ENCODE data around the gene TCF7.
"Not testable (repeated sequence)": the region's sequence is repeated elsewhere in the genome, so short reads cannot be mapped to it uniquely, and the experiment has no call there.

The TCF7 gene

GRCh38 chr5:134151723-134152122 lies 37.2 kb downstream of the TCF7 start:
- Histone ChIP-seq H2AK5ac (ENCODE audit: low read length) (no peak overlapping the region), H3K4me1 (ENCODE audit: control insufficient read depth, low read depth, low read length) (no peaks in the 10 kb centered on the region), H3K4ac (ENCODE audit: low read depth, low read length) (no peak overlapping the region), H3K79me1 (ENCODE audit: low read length) (peaks cover 12% of the 10 kb centered on the region), H3K4me2 (ENCODE audit: low read length) (no peak overlapping the region), H3K23ac (ENCODE audit: low read length) (peak overlapping the region; percentile 4), H2BK15ac (replicated peaks; ENCODE audit: low read depth) (no peak overlapping the region), H3K9ac (ENCODE audit: low read length) (no peak overlapping the region), H2BK5ac (ENCODE audit: low read length) (no peak overlapping the region), H3K4me3 (ENCODE audit: low read length) (no peak overlapping the region), H3K79me2 (ENCODE audit: control insufficient read depth, insufficient read depth, low read length) (peaks cover 1% of the 10 kb centered on the region), H3K27me3 (ENCODE audit: insufficient read depth, low read length, poor library complexity) (no peaks in the 10 kb centered on the region), H3K18ac (ENCODE audit: low read length) (no peak overlapping the region), H2BK120ac (ENCODE audit: low read depth, low read length) (no peak overlapping the region), H4K5ac (ENCODE audit: low read length) (no peak overlapping the region), H3K56ac (ENCODE audit: low read length) (no peak overlapping the region), H3K36me3 (ENCODE audit: control insufficient read depth, insufficient read depth, low read length) (peaks cover 9% of the 10 kb centered on the region), H3K27ac (ENCODE audit: low read depth, low read length) (no peak overlapping the region), H4K8ac (ENCODE audit: low read depth, low read length) (no peak overlapping the region)
- DNase-seq = no peak
- no CpG with 5 or more reads among the region's 3 CpGs for WGBS (ENCODE audit: extremely low coverage, insufficient coverage, low lambda C conversion rate)

- not testable (repeated sequence) for H3K4me1 ChIP-seq (ENCODE audit: control insufficient read depth, low read depth, low read length); H3K4me2 ChIP-seq (ENCODE audit: low read length); H2BK15ac ChIP-seq (replicated peaks; ENCODE audit: low read depth); H3K4me3 ChIP-seq (ENCODE audit: low read length); H2AK5ac ChIP-seq (ENCODE audit: low read length); H3K23ac ChIP-seq (ENCODE audit: low read length); H3K36me3 ChIP-seq (ENCODE audit: control insufficient read depth, insufficient read depth, low read length); H3K27me3 ChIP-seq (ENCODE audit: insufficient read depth, low read length, poor library complexity); H4K8ac ChIP-seq (ENCODE audit: low read depth, low read length); H3K79me2 ChIP-seq (ENCODE audit: control insufficient read depth, insufficient read depth, low read length); H3K4ac ChIP-seq (ENCODE audit: low read depth, low read length); H3K18ac ChIP-seq (ENCODE audit: low read length); DNase-seq; H3K9ac ChIP-seq (ENCODE audit: low read length); H2BK120ac ChIP-seq (ENCODE audit: low read depth, low read length); H2BK5ac ChIP-seq (ENCODE audit: low read length); H3K27ac ChIP-seq (ENCODE audit: low read depth, low read length); H4K5ac ChIP-seq (ENCODE audit: low read length); H3K56ac ChIP-seq (ENCODE audit: low read length)
- no CpG with 5 or more reads among the region's 15 CpGs for WGBS (ENCODE audit: extremely low coverage, insufficient coverage, low lambda C conversion rate)
- peaks cover 12% of the 10 kb centered on the region for H3K79me1 ChIP-seq (ENCODE audit: low read length)
Observed at GRCh38 chr5:134152173-134152832, 37.8 kb downstream of the TCF7 start.

- no peak for DNase-seq
- Histone ChIP-seq H2BK5ac (ENCODE audit: low read length) (no peak overlapping the region), H2AK5ac (ENCODE audit: low read length) (no peak overlapping the region), H4K5ac (ENCODE audit: low read length) (no peak overlapping the region), H3K4ac (ENCODE audit: low read depth, low read length) (no peak overlapping the region), H3K23ac (ENCODE audit: low read length) (no peak overlapping the region), H3K36me3 (ENCODE audit: control insufficient read depth, insufficient read depth, low read length) (peaks cover 7% of the 10 kb centered on the region), H3K9ac (ENCODE audit: low read length) (no peak overlapping the region), H3K4me1 (ENCODE audit: control insufficient read depth, low read depth, low read length) (no peaks in the 10 kb centered on the region), H3K56ac (ENCODE audit: low read length) (no peak overlapping the region), H3K79me1 (ENCODE audit: low read length) (peaks cover 12% of the 10 kb centered on the region), H3K4me2 (ENCODE audit: low read length) (no peak overlapping the region), H3K79me2 (ENCODE audit: control insufficient read depth, insufficient read depth, low read length) (peaks cover 1% of the 10 kb centered on the region), H3K27me3 (ENCODE audit: insufficient read depth, low read length, poor library complexity) (no peaks in the 10 kb centered on the region), H3K27ac (ENCODE audit: low read depth, low read length) (no peak overlapping the region), H4K8ac (ENCODE audit: low read depth, low read length) (no peak overlapping the region), H2BK15ac (replicated peaks; ENCODE audit: low read depth) (no peak overlapping the region), H3K4me3 (ENCODE audit: low read length) (no peak overlapping the region), H3K18ac (ENCODE audit: low read length) (no peak overlapping the region), H2BK120ac (ENCODE audit: low read depth, low read length) (no peak overlapping the region)
- WGBS (ENCODE audit: extremely low coverage, insufficient coverage, low lambda C conversion rate) = no CpG with 5 or more reads among the region's 3 CpGs
Observed at GRCh38 chr5:134153241-134153640, 38.8 kb downstream of the TCF7 start.

- Histone ChIP-seq H2AK5ac (ENCODE audit: low read length) (no peak overlapping the region), H3K4ac (ENCODE audit: low read depth, low read length) (no peak overlapping the region), H3K27me3 (ENCODE audit: insufficient read depth, low read length, poor library complexity) (no peaks in the 10 kb centered on the region), H3K9ac (ENCODE audit: low read length) (no peak overlapping the region), H2BK5ac (ENCODE audit: low read length) (no peak overlapping the region), H4K5ac (ENCODE audit: low read length) (no peak overlapping the region), H3K23ac (ENCODE audit: low read length) (no peak overlapping the region), H2BK120ac (ENCODE audit: low read depth, low read length) (no peak overlapping the region), H3K79me1 (ENCODE audit: low read length) (peaks cover 12% of the 10 kb centered on the region), H4K8ac (ENCODE audit: low read depth, low read length) (no peak overlapping the region), H3K27ac (ENCODE audit: low read depth, low read length) (no peak overlapping the region), H3K4me1 (ENCODE audit: control insufficient read depth, low read depth, low read length) (no peaks in the 10 kb centered on the region), H3K4me3 (ENCODE audit: low read length) (no peak overlapping the region), H2BK15ac (replicated peaks; ENCODE audit: low read depth) (no peak overlapping the region), H3K36me3 (ENCODE audit: control insufficient read depth, insufficient read depth, low read length) (peaks cover 7% of the 10 kb centered on the region), H3K79me2 (ENCODE audit: control insufficient read depth, insufficient read depth, low read length) (peaks cover 1% of the 10 kb centered on the region), H3K56ac (ENCODE audit: low read length) (no peak overlapping the region), H3K4me2 (ENCODE audit: low read length) (no peak overlapping the region), H3K18ac (ENCODE audit: low read length) (no peak overlapping the region)
- no peak for DNase-seq
- no CpG with 5 or more reads among the region's 1 CpG for WGBS (ENCODE audit: extremely low coverage, insufficient coverage, low lambda C conversion rate)
Observed at GRCh38 chr5:134153657-134154056, 39.2 kb downstream of the TCF7 start.

- WGBS (ENCODE audit: extremely low coverage, insufficient coverage, low lambda C conversion rate) = no CpG with 5 or more reads among the region's 6 CpGs
- Histone ChIP-seq H4K8ac (ENCODE audit: low read depth, low read length) (no peak overlapping the region), H3K9ac (ENCODE audit: low read length) (no peak overlapping the region), H3K4me2 (ENCODE audit: low read length) (no peak overlapping the region), H3K79me2 (ENCODE audit: control insufficient read depth, insufficient read depth, low read length) (peaks cover 3% of the 10 kb centered on the region), H2BK5ac (ENCODE audit: low read length) (no peak overlapping the region), H3K18ac (ENCODE audit: low read length) (no peak overlapping the region), H4K5ac (ENCODE audit: low read length) (no peak overlapping the region), H3K4me1 (ENCODE audit: control insufficient read depth, low read depth, low read length) (no peaks in the 10 kb centered on the region), H3K56ac (ENCODE audit: low read length) (no peak overlapping the region), H2AK5ac (ENCODE audit: low read length) (no peak overlapping the region), H3K79me1 (ENCODE audit: low read length) (peaks cover 3% of the 10 kb centered on the region), H3K27ac (ENCODE audit: low read depth, low read length) (no peak overlapping the region), H3K4me3 (ENCODE audit: low read length) (no peak overlapping the region), H3K23ac (ENCODE audit: low read length) (no peak overlapping the region), H3K4ac (ENCODE audit: low read depth, low read length) (no peak overlapping the region), H2BK120ac (ENCODE audit: low read depth, low read length) (no peak overlapping the region), H3K36me3 (ENCODE audit: control insufficient read depth, insufficient read depth, low read length) (peaks cover 4% of the 10 kb centered on the region), H3K27me3 (ENCODE audit: insufficient read depth, low read length, poor library complexity) (no peaks in the 10 kb centered on the region), H2BK15ac (replicated peaks; ENCODE audit: low read depth) (no peak overlapping the region)
- DNase-seq = no peak
Observed at GRCh38 chr5:134161513-134162395, 47.3 kb downstream of the TCF7 start.
